GM19099 (cell line): ENCODE measurements around the gene RHPN2.

Experiments
- POLR2A ChIP-seq: IDR thresholded peaks from 3 replicates; pipeline ENCODE4 v1.6.1; 2011; ENCODE audit warnings: low read depth; ENCODE audit not compliant: insufficient read length; ENCODE audit errors: extremely low read depth

Gene RHPN2

GRCh38 chr19:33064792-33065550 is at the start of gene RHPN2:
Gene RHPN2, minus strand, starts transcription at chr19:33064888. Its CDS starts 36 bp downstream, at chr19:33064852.
- no peak for TF ChIP-seq POLR2A

GRCh38 chr19:33114312-33114711 is 49.6 kb upstream of the RHPN2 start:
- no peak for TF ChIP-seq POLR2A

DNA sequence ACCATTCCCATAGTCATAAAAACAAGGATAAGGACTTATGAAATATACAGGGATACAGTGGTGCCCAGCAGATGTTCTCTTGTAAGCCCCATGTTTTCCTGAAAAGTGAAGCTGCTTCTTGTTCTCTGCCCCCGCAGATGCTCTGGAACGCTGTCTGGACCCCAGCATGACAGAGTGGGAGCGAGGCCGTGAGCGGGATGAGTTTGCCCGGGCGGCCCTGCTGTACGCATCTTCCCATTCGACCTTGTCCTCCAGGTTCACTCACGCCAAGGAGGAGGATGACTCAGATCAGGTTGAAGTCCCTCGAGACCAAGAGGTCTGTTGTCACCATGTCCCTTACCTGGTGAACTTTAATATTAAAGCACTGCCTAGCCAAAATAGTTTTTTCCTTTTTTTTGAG is 46.9 kb upstream of the RHPN2 start:
- TF ChIP-seq POLR2A: no peak

DNA sequence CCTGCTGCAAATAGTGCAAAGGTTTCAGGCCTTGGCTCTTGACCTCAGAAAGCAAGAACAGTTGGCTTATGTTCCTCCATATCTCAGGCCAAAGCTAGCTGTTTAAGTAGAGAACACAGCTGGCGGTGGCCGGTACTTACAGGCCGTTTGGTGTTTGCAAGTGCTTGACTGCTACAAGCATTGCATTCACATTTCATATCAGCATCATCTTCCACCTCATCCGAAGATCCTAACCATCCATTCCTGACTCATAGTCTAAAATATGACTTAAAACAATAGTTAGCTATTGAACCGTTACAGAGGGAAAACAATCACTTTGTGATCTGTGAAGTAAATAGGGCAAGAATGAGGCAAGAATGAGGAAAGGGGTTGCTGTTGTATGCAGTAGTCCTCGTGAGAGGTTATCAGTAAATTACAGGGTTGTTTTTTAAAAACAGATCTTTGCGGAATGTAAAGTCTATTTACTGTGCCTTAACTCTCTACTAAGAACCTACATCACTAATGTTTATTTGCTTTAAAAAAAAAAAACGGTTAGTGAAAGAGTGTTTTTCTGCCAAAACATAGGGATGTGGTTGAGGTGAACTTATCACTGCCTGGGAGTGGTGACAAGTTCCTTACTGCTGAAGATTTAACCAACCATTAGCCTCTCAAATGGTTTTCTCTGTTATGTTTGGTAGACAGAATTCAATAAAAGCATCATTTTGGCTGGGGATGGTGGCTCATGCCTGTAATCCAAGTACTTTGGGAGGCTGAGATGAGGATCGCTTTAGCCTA is 45.6 kb upstream of the RHPN2 start:
- TF ChIP-seq POLR2A: no peak

DNA sequence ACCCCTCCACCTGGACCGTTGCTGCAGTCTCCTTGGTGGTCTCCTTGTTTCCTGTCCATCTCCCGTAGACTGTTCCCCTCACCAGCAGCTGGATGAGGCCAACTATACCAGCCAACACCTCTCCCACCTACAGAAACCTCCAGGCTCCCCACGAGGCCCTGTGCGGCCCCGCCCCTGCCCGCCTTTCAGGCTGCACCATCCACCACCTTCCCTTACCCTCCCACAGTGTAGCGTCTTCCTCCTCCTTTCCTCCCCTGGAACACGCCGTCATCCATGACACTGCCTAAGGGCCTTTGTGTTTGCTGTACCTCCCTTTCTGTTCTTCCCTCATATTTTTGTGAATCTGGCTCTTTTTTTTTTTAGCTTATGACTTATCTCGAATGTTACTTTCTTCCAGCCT is 43.5 kb upstream of the RHPN2 start:
- TF ChIP-seq POLR2A: no peak

DNA sequence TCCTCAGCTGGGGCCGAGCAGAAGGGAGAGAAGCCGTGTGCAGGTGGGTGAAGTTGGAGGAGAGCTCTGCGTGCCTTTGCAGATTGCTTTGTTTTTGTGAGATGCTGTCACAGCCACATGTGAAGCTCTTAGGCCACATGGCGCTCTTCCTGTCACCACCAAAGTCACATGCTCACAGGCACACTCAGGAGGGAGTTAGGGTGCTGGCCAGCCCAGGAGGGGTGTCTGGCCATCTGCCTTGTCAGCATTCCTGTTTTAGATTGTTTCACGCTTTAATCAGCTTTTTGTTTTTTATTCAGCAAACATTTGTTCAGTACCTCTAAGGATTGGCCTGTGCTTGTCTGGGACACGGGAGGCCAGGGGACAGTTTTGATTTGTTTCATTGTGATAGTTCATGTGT is 38.2 kb upstream of the RHPN2 start:
- no peak for TF ChIP-seq POLR2A

DNA sequence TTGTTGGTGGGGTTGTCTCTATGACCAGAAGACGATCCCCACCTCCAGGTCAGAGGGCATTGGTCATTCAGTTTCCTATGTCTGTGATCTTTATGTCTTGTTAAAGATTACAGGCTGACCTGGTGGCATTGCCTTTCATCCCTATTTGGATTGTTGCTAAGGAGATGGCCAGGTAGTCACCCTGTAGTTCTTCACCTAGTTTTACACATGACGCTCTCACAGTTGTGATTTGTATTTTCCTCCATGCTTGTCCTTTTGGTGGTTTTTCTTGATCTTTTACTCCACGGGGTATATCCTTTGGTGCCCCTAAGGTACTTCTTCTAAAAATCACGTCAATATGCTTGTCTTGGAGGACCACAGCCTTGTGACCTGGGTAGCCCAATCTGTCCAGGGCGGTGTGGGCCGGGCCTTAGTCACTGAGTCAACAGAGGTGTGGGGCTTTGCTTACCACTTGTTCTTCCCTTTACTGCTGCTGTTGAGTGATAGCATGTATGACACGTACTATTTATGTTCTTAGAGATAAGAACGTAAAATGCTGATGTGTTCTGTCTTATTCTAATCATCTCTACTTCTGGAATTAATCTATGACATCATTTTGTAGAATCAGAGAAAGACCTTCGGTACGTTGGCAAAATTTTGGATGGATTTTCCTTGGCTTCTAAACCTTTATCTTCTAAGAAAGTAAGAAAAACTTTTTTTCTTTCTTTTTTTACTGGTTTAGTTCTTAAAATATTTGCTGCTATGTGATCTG is 36.4 kb upstream of the RHPN2 start:
- no peak for TF ChIP-seq POLR2A

DNA sequence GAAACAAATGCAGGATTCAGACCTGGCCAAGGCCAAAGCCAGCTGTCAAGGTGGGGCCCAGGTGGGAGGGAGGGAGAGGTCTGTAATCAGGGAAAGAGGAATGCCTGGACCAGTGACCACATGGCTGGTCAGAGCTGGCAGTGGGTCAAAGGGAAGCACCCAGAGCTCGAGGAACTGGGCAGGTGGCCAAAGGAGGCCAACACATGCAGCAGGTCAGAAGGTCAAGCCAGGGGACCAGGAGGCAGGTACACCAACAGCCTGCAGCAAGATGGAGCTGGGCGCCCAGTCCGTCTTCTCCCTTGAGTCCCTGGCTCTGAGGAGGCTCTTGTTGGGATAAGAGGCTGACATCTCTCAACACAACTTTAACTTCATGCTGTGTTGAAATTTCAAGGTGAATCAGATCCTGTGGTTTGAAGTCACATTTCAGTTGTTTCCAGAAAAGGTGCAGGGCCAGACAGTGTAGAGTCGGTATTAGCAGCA is 33.4 kb upstream of the RHPN2 start:
- TF ChIP-seq POLR2A: no peak

DNA sequence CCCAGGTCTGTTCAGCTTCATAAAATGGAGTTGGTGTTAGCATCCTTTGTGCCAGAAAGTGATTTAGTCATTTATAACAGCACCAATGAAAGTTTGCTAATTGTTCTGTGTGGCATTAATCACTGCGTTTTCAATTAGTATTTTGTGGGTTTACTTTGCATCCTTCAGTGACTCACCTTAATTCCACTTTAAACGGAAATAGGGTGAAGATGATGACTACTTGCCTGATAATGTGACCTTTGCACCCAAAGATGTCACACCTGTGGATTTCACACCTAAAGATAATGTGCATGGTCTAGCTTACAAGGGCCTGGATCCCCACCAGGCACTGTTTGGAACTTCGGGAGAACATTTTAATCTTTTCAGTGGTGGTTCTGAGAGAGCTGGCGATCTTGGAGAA is 31.3 kb upstream of the RHPN2 start:
- no peak for TF ChIP-seq POLR2A

DNA sequence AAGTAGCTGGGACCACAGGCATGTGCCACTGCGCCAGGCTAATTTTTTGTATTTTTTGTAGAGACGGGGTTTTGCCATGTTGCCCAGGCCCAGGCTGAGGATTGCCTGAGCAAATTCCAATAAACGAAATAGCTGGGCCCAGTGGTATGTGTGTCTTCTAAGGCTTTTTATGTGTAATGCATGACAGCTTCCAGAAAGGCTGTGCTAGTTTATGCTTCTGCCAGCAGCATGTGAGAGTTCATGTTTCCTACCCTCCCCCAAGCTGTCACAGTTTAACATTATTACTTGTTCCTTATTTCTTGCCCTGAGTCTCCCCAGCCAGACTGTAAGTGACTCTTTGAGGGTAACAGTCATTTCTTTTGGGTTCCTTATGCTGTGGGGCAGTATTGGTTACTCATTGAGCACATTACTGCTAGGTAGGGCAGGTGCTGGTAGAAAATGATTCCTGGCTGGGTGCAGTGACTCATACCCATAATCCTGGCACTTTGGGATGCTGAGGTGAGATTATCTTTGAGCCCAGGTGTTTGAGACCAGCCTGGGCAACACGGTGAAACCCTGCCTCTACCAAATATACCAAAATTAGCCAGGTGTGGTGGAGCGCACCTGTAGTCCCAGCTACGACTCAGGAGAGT is 29.9 kb upstream of the RHPN2 start:
- TF ChIP-seq POLR2A: no peak

DNA sequence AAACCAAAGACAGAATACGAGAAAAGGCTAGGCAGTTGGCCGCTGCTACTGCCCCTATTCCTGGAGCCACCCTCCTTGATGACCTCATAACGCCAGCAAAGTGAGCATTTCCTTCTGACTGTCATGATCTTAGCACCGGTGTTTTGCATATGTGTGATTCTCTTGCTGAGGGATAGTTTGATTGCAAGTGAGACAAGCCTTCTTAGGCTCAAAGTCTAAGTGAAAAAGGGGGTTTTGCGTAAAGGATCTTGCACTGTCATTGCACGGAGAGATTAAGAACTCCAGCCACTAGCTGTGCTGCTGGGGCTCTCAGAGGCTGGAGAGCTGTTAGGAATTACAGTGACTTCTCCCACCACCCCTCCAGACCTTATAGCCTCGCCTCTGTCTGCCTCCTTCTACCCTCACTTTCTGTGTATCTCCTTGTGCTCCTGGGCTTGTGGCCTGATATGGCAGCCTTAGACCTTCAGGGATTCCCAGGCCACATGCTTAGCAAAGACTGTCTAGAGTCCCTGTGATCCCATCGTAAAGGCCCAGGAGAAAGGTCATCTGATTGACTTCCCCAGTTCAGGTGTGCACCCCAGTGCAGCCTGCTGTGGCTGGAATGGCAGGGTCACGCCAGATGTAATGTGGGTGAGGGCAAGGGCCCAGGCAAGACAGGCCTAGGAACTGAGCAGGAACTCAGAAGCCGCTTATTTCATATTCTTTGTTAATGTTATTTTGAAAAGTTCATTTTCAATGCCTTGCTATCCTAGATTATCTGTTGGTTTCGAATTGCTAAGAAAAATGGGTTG is 28.9 kb upstream of the RHPN2 start:
- TF ChIP-seq POLR2A: no peak

GRCh38 chr19:33090179-33090578 is 25.5 kb upstream of the RHPN2 start:
- TF ChIP-seq POLR2A: no peak

GRCh38 chr19:33089010-33089409 is 24.3 kb upstream of the RHPN2 start:
- TF ChIP-seq POLR2A: no peak

DNA sequence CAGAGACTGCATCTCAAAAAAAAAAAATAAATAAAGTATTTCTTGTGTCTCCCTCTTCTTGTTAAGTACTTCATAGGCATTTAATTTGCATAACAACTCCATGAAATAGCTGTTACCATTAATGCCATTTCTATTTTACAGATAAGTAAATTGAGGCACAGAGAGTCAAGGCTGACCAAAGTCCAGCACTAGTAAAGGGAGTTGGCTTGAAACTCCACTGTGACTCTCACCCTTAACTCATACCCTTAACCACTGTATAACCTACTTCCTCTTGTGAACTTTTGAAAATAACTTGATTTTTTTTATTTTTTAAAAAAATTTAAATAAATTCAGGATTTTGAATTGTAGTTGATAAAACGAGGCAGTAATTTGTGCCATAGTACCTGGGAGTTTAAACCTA is 22.3 kb upstream of the RHPN2 start:
- no peak for TF ChIP-seq POLR2A
